DMS114 treated with DMSO at 0.1 percent for 48 hours (cell line): ENCODE data around the gene AMBN.
A peak's percentile ranks its signal among the peaks of the same experiment; 100 is the strongest.

ENCODE experiments used
- DNase-seq: peaks from one replicate; lab custom pipeline; 2025; ENCODE audit not compliant: unreplicated experiment; lab: John Stamatoyannopoulos, UW

AMBN gene

DNA sequence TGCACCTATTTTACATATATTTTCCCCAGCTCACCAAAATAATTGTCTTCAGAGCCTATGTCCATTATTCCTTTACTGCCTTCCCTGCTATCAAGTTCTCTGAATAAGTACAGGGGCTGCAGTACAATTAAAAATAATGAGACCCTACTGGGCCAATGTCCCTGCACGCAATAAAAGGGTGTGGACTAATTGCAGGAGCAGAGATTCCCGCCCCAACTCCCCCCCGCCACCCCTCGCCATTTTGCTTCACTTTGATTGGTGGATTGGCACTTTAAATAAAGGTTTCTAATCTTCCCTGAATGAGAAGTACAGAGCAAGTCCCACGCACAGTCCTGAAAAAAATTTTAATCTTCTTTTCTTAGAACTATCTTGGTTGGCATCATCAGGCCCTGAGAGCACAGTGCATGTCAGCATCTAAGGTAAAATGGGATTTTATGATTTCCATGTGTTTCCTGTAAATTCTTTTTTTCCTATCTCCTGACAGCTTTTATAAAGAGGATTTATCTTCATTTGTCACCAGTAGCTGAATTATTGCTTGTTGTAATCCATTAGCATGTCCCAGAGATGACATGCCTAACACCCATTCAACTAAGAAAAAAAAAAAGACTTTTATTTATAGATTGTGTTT lies at the start of gene AMBN:
AMBN (plus strand) TSS at position 302 of the 628 bp plus-strand sequence; CDS start at position 405, 103 bp downstream.
- DNase-seq: no peak

DNA sequence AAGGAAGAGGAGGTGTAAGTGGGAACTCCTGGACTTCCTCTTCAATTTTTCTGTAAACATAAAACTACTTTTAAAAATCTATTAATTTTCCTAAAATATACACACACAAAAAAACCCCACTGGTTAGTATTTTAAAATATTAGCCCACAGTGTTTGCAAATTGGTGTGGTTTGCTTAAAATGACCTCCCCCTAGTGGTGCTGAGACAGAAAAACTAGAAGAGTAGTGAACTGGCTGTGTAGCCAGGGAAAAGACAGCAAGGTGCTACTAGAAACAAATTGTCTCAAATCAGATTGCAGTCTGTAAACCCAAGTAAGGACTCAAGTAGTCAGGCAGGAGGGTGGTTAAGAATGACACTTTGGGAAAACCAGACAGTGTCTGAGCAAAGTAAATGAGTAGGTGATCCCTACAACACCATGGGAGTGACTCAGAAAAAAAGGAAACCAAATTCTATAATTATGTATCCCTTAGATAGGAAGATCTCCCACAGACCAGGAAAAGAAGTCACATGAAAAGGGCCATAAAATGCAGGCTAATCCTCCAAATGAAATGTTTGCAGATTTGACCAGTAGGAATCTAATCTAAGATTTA lies 47.7 kb upstream of the AMBN start:
- no peak for DNase-seq

GRCh38 chr4:70556856-70557255 lies 35.2 kb upstream of the AMBN start:
- DNase-seq: no peak

DNA sequence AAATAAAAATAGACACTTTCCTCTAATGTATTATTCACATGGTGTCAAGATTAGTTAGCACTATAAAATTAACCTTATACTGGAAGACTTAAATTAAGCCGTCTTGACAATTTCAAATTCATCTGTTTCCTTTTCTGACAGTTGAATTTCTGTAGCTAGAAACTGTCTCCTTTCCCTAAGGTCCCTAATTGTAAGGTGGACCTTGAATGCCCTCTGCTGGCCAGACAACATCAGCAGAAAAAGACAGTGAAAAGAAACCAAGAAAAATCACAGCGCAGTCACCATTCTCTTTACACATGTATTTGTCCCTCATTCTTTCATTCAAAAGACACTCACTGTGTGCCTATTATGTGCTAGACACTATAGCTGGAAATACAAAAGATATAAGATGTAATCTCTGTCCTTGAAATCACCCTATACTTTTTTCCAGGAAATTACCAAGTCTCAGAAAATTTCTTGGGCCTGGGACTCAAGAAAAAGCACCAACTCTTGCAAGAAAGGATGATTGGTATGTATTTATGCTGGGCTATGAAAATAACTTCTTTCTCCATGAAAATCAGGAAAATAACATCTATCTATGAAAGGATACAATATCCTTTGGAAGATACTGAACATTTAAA lies 32.7 kb upstream of the AMBN start:
- DNase-seq: peak; percentile 3

DNA sequence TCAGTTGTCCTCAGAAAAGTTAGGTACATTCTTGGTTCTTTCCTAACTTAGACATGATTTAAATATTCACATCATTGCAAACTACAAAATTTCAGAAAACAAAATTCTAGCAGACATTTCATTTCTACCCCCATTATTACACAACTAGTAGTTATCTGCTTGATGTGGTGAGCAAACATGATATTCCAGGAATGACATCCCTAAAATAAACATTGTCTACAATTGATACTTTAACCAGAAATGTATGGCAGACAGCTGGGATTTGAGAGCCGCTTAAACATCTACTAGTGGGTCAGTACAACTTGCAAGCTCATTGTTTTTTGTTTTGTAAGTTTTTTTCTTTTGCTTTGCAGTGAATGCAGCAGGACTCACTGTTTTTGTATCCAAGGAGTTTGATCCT lies 32.1 kb upstream of the AMBN start:
- DNase-seq: no peak

- DNase-seq: no peak
Measured at GRCh38 chr4:70564033-70564432, 28.0 kb upstream of the AMBN start.

DNA sequence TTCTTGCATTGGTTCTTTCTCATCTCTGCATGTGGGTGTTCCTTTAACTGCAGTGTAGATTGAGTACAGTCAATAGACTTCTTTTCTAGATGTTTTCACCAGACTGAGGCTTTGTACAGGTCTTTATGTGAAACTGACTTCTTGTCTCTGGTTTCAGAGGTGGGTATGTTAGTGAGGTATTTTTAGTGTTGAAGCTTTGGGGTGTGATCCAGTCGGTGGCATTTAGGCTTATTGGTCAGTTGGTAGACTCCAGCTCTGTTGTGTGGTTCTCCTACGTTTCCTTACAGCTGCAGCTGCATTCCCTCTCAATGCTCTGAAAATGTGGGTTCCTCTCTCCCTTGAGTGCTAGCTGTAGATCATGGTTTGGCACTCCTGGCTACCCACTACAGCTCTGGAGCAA lies 21.3 kb upstream of the AMBN start:
- DNase-seq: no peak

GRCh38 chr4:70571772-70572171 lies 20.3 kb upstream of the AMBN start:
- DNase-seq: no peak

DNA sequence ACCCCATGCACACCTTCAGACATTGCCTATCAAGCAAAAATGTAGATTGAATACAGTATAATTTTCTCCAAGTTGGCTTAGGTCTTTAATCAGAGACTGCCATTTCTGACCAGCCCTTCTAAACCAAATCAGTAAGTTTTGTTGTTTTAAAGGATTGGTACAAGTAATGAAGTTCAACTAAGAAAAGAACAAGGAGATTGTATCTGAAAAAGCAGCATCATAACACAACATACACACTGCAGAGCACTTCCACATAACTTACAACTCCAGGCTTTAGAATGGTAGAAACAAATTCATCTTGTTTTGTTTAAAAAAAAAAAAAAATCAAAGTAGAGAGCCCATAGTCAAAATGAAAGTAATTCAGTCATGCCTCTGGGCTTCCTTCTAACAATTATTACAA lies 16.1 kb upstream of the AMBN start:
- no peak for DNase-seq

DNA sequence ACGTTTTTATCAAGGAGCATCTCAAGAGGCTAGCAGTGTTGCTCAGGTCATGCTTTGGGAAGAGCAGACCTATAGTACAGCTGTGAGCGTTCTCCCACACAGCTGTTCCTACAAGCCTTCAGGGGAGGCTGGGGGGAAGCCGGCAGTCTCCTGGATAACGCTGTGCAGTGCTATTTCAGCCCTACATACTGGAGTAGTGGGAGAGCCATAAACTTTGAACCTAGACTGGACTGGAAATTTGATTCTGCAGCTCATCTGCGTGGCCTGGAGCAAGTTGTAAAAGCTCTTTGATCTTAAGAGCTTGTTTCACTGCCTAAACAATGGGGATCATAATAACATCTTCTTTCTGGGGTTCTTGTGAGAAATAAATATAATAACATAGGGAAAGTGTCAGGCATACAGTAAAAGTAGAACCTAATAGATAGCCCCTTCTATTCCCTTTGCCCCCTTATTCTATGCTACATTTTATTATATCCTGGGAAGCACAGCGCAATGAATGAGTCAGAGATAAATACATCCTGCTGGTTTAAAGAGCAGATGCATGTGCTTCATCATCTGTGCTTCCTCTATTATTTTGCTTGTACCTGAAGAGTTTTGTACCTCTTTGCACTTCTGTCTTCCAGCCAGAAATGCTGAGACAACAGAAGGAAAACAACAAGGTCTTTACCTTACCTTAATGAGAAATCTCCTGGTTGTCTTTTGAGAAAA lies 14.7 kb upstream of the AMBN start:
- no peak for DNase-seq

DNA sequence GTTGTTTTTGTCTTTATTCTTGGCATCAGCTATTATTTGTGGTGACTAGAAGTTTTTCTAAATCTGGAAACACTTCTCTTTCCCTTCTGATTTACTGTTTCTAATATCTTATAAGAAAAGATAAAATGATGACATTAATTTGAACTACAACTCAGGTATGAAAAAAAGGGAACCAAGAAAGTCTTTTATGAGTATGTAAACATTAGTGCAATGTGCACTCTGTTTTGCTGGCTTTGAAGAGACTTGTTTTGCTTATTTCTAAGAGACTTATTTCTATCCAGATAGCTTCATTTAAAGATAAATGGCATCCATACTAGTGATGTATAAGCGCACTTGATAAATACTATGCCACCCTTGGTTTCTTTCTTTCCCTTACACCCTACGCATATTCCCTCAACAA lies 10.1 kb upstream of the AMBN start:
- no peak for DNase-seq

DNA sequence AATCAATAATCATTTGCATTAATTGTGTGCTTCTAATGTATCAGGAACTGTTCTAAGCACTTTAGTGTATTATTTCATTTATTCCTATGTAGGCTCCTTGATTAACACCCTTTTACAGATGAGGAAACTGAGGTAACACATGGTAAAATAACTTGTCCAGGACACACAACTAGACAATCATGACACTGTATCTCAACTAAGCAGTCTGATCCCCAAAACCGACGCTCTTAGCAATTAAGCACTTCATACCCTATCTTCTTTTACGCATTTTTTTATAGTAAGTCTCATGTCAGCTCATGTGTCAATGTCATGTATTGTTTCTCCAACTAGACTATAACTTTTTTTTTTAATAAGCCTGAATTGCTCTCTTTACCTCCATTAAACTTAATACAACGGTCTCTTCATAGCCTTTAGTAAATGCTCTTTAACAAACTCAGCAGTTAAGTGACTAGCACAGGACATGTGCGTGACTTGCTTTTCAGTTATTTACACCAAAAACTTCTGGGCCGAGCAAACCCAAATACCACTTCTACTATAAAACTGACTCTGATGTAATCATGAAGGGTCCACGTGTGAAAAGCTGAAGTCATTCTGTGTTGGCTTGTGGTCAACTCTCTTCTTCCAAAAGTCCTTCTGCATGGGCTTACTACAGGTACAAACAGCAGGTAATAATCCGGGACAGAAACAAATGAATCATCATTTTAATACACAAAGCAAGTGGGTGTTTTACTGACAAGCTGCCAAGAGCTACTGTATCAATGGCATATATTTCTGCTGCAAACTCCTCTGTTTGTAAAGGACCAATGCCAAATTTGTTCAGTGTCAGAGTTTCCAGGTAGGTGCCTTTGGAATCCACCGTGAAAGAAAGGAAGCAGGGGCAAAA lies 7.9 kb upstream of the AMBN start:
- DNase-seq: no peak

DNA sequence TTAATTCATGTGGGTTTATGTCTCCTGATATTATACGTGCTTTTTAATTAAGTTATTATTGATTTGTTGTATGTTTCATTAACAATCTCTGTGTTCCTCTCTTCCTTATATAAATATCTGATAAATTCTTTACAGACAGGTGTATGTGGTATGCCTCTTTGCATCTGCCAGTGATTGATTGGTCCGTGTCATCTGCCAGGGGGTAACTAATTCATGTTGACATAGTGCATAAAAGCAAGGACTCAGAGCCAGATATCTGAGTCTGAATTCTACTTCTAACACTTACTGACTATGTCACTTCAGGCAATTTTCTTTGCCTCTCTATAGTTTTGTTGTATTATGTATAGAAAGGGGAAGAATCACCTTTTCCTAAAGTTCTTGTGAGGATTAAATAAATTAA lies 5.2 kb upstream of the AMBN start:
- DNase-seq: no peak

GRCh38 chr4:70589785-70590184 lies 2.3 kb upstream of the AMBN start:
- DNase-seq: no peak

GRCh38 chr4:70594196-70594595 lies 2.1 kb downstream of the AMBN start:
- DNase-seq: no peak

DNA sequence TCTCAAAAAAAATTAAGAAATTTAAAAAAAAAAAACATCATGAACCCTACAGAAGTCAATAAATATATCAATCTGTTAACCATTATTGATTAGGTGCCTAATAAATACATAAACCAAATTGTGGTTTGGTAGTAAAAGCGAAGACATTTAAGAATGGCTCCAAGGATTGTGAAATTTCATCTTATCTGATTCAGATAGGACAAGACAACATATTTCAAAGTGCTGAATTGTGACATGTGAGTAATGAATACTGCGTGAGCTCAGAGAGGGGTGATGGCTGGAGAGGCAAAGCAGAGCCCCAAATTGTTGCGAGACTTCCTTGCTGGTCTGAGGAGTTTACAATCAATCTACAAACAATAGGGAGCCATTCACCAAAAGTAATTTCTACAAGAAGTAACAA lies 8.2 kb downstream of the AMBN start:
- DNase-seq: no peak

GRCh38 chr4:70600977-70601376 lies 8.9 kb downstream of the AMBN start:
- DNase-seq: no peak

- DNase-seq: peak; percentile 37
Measured at GRCh38 chr4:70601422-70602039, 9.5 kb downstream of the AMBN start.

GRCh38 chr4:70603856-70604255 lies 11.8 kb downstream of the AMBN start:
- DNase-seq: no peak

- no peak for DNase-seq
Measured at GRCh38 chr4:70606459-70606858, 14.4 kb downstream of the AMBN start.
